GM21526 (cell line): ENCODE data around the gene POLE2.
"Not testable (repeated sequence)": the region's sequence is repeated elsewhere in the genome, so short reads cannot be mapped to it uniquely, and the experiment has no call there.

Experiments used
- ATAC-seq: cut with Tn5 transposase; IDR thresholded peaks from one replicate; pipeline ENCODE4 v1.9.1; 2021; ENCODE audit warnings: moderate library complexity; ENCODE audit not compliant: unreplicated experiment, low FRiP score

POLE2 gene

GRCh38 chr14:49619730-49620129 is 68.3 kb downstream of the POLE2 start:
- ATAC-seq: no peak

GRCh38 chr14:49619273-49619672 is 68.7 kb downstream of the POLE2 start:
- not testable (repeated sequence) for ATAC-seq

- no peak for ATAC-seq
Observed at GRCh38 chr14:49617852-49618519, 70.0 kb downstream of the POLE2 start.

- no peak for ATAC-seq
Observed at GRCh38 chr14:49615776-49616175, 72.2 kb downstream of the POLE2 start.

GRCh38 chr14:49614196-49614595 is 73.8 kb downstream of the POLE2 start:
- no peak for ATAC-seq

- no peak for ATAC-seq
Observed at GRCh38 chr14:49612671-49613070, 75.3 kb downstream of the POLE2 start.

GRCh38 chr14:49612251-49612650 is 75.8 kb downstream of the POLE2 start:
- no peak for ATAC-seq

- ATAC-seq: no peak
Observed at GRCh38 chr14:49607583-49607982, 80.4 kb downstream of the POLE2 start.

GRCh38 chr14:49598485-49599300 is 89.3 kb downstream of the POLE2 start, which contains the start of gene LRR1:
Gene LRR1, plus strand, starts transcription at chr14:49598940. Its CDS starts 81 bp downstream, at chr14:49599021.
- ATAC-seq: peak; percentile 44

- no peak for ATAC-seq
Observed at GRCh38 chr14:49598189-49598484, 89.9 kb downstream of the POLE2 start.

GRCh38 chr14:49594347-49595091 is 93.5 kb downstream of the POLE2 start:
- peak; percentile 27 for ATAC-seq
